ENCODE data around the gene SPRY1.

SPRY1 gene

GRCh38 chr4:123398066-123398852 lies 1.7 kb downstream of the SPRY1 start:
- peaks cover 15 to 17% of the 10 kb centered on the region in 2 donors for H3K36me3 ChIP-seq (ENCODE audit: control insufficient read depth in 2 of 2, insufficient read depth in 2 of 2, low read length in 2 of 2)
- peak overlapping the region; percentile 93 to 96 for H3K27ac ChIP-seq (ENCODE audit: low read depth in 2 of 2, low read length in 2 of 2)
- peak overlapping the region; percentile 90 to 91 for H3K4me3 ChIP-seq (ENCODE audit: low read length in 2 of 2)
- no peaks in the 10 kb centered on the region for H3K27me3 ChIP-seq (ENCODE audit: control insufficient read depth in 2 of 2, insufficient read depth in 2 of 2, low read length in 2 of 2)
- peaks cover 3 to 9% of the 10 kb centered on the region in 2 donors for H3K4me1 ChIP-seq (ENCODE audit: control insufficient read depth in 2 of 2, insufficient read depth in 2 of 2, low read length in 2 of 2)
- peak overlapping the region; percentile 96 for H3K9ac ChIP-seq (ENCODE audit: low read depth in 1 of 2, low read length in 2 of 2)
- no peaks in the 10 kb centered on the region for H3K9me3 ChIP-seq (ENCODE audit: control insufficient read depth in 2 of 2, low read length in 2 of 2)

- no peaks in the 10 kb centered on the region for H3K9me3 ChIP-seq (ENCODE audit: control insufficient read depth in 2 of 2, low read length in 2 of 2)
- H3K27ac ChIP-seq (ENCODE audit: low read depth in 2 of 2, low read length in 2 of 2), result peak overlapping the region; percentile 93 to 96
- H3K27me3 ChIP-seq (ENCODE audit: control insufficient read depth in 2 of 2, insufficient read depth in 2 of 2, low read length in 2 of 2), result no peaks in the 10 kb centered on the region
- H3K4me1 ChIP-seq (ENCODE audit: control insufficient read depth in 2 of 2, insufficient read depth in 2 of 2, low read length in 2 of 2), result peaks cover 3 to 9% of the 10 kb centered on the region in 2 donors
- H3K9ac ChIP-seq (ENCODE audit: low read depth in 1 of 2, low read length in 2 of 2), result peak overlapping the region; percentile 96
- peak overlapping the region; percentile 90 to 91 for H3K4me3 ChIP-seq (ENCODE audit: low read length in 2 of 2)
- peaks cover 15 to 17% of the 10 kb centered on the region in 2 donors for H3K36me3 ChIP-seq (ENCODE audit: control insufficient read depth in 2 of 2, insufficient read depth in 2 of 2, low read length in 2 of 2)
These were observed 2.4 kb downstream of the SPRY1 start for GRCh38 chr4:123398853-123399626.

GRCh38 chr4:123399627-123400358 lies 3.2 kb downstream of the SPRY1 start:
- H3K9me3 ChIP-seq (ENCODE audit: control insufficient read depth in 2 of 2, low read length in 2 of 2), result no peaks in the 10 kb centered on the region
- H3K36me3 ChIP-seq (ENCODE audit: control insufficient read depth in 2 of 2, insufficient read depth in 2 of 2, low read length in 2 of 2), result peaks cover 15 to 21% of the 10 kb centered on the region in 2 donors
- H3K9ac ChIP-seq (ENCODE audit: low read depth in 1 of 2, low read length in 2 of 2), result peak overlapping the region; percentile 96
- peak overlapping the region; percentile 93 to 96 for H3K27ac ChIP-seq (ENCODE audit: low read depth in 2 of 2, low read length in 2 of 2)
- peak overlapping the region; percentile 90 to 91 for H3K4me3 ChIP-seq (ENCODE audit: low read length in 2 of 2)
- H3K4me1 ChIP-seq (ENCODE audit: control insufficient read depth in 2 of 2, insufficient read depth in 2 of 2, low read length in 2 of 2), result peaks cover 3 to 9% of the 10 kb centered on the region in 2 donors
- H3K27me3 ChIP-seq (ENCODE audit: control insufficient read depth in 2 of 2, insufficient read depth in 2 of 2, low read length in 2 of 2), result no peaks in the 10 kb centered on the region

- H3K9me3 ChIP-seq (ENCODE audit: control insufficient read depth in 2 of 2, low read length in 2 of 2), result no peaks in the 10 kb centered on the region
- H3K27me3 ChIP-seq (ENCODE audit: control insufficient read depth in 2 of 2, insufficient read depth in 2 of 2, low read length in 2 of 2), result no peaks in the 10 kb centered on the region
- H3K36me3 ChIP-seq (ENCODE audit: control insufficient read depth in 2 of 2, insufficient read depth in 2 of 2, low read length in 2 of 2), result peaks cover 15 to 21% of the 10 kb centered on the region in 2 donors
- peak overlapping the region; percentile 90 to 91 for H3K4me3 ChIP-seq (ENCODE audit: low read length in 2 of 2)
- peak overlapping the region; percentile 10 to 27 for H3K9ac ChIP-seq (ENCODE audit: low read depth in 1 of 2, low read length in 2 of 2)
- peak overlapping the region; percentile 1 to 35 for H3K27ac ChIP-seq (ENCODE audit: low read depth in 2 of 2, low read length in 2 of 2)
- peaks cover 3 to 6% of the 10 kb centered on the region in 2 donors for H3K4me1 ChIP-seq (ENCODE audit: control insufficient read depth in 2 of 2, insufficient read depth in 2 of 2, low read length in 2 of 2)
These were observed 4.9 kb downstream of the SPRY1 start for GRCh38 chr4:123401271-123402120.

GRCh38 chr4:123402121-123402465 lies 5.5 kb downstream of the SPRY1 start:
- H3K36me3 ChIP-seq (ENCODE audit: control insufficient read depth in 2 of 2, insufficient read depth in 2 of 2, low read length in 2 of 2), result peaks cover 15 to 21% of the 10 kb centered on the region in 2 donors
- peak overlapping the region in 1 of 2 donors; percentile 27 for H3K9ac ChIP-seq (ENCODE audit: low read depth in 1 of 2, low read length in 2 of 2)
- no peaks in the 10 kb centered on the region for H3K27me3 ChIP-seq (ENCODE audit: control insufficient read depth in 2 of 2, insufficient read depth in 2 of 2, low read length in 2 of 2)
- peaks cover 3 to 6% of the 10 kb centered on the region in 2 donors for H3K4me1 ChIP-seq (ENCODE audit: control insufficient read depth in 2 of 2, insufficient read depth in 2 of 2, low read length in 2 of 2)
- peak overlapping the region; percentile 1 to 35 for H3K27ac ChIP-seq (ENCODE audit: low read depth in 2 of 2, low read length in 2 of 2)
- peak overlapping the region in 1 of 2 donors; percentile 91 for H3K4me3 ChIP-seq (ENCODE audit: low read length in 2 of 2)
- no peaks in the 10 kb centered on the region for H3K9me3 ChIP-seq (ENCODE audit: control insufficient read depth in 2 of 2, low read length in 2 of 2)

- Histone ChIP-seq H3K27ac (ENCODE audit: low read depth in 2 of 2, low read length in 2 of 2) (no peak overlapping the region), H3K9ac (ENCODE audit: low read depth in 1 of 2, low read length in 2 of 2) (no peak overlapping the region), H3K9me3 (ENCODE audit: control insufficient read depth in 2 of 2, low read length in 2 of 2) (no peaks in the 10 kb centered on the region), H3K4me3 (ENCODE audit: low read length in 2 of 2) (peak overlapping the region in 1 of 2 donors; percentile 6), H3K36me3 (ENCODE audit: control insufficient read depth in 2 of 2, insufficient read depth in 2 of 2, low read length in 2 of 2) (peaks cover 15 to 21% of the 10 kb centered on the region in 2 donors), H3K27me3 (ENCODE audit: control insufficient read depth in 2 of 2, insufficient read depth in 2 of 2, low read length in 2 of 2) (no peaks in the 10 kb centered on the region), H3K4me1 (ENCODE audit: control insufficient read depth in 2 of 2, insufficient read depth in 2 of 2, low read length in 2 of 2) (peaks cover 0 to 6% of the 10 kb centered on the region in 2 donors)
These were observed 6.5 kb downstream of the SPRY1 start for GRCh38 chr4:123403080-123403604.

- Histone ChIP-seq H3K9ac (ENCODE audit: low read depth in 1 of 2, low read length in 2 of 2) (no peak overlapping the region), H3K4me3 (ENCODE audit: low read length in 2 of 2) (no peak overlapping the region), H3K36me3 (ENCODE audit: control insufficient read depth in 2 of 2, insufficient read depth in 2 of 2, low read length in 2 of 2) (peaks cover 15 to 21% of the 10 kb centered on the region in 2 donors), H3K4me1 (ENCODE audit: control insufficient read depth in 2 of 2, insufficient read depth in 2 of 2, low read length in 2 of 2) (peaks cover 0 to 6% of the 10 kb centered on the region in 2 donors), H3K27me3 (ENCODE audit: control insufficient read depth in 2 of 2, insufficient read depth in 2 of 2, low read length in 2 of 2) (no peaks in the 10 kb centered on the region), H3K9me3 (ENCODE audit: control insufficient read depth in 2 of 2, low read length in 2 of 2) (no peaks in the 10 kb centered on the region), H3K27ac (ENCODE audit: low read depth in 2 of 2, low read length in 2 of 2) (no peak overlapping the region)
These were observed 7.9 kb downstream of the SPRY1 start for GRCh38 chr4:123404533-123404932.

- Histone ChIP-seq H3K27ac (ENCODE audit: low read depth in 2 of 2, low read length in 2 of 2) (no peak overlapping the region), H3K9me3 (ENCODE audit: control insufficient read depth in 2 of 2, low read length in 2 of 2) (no peaks in the 10 kb centered on the region), H3K36me3 (ENCODE audit: control insufficient read depth in 2 of 2, insufficient read depth in 2 of 2, low read length in 2 of 2) (peaks cover 15 to 21% of the 10 kb centered on the region in 2 donors), H3K4me3 (ENCODE audit: low read length in 2 of 2) (no peak overlapping the region), H3K9ac (ENCODE audit: low read depth in 1 of 2, low read length in 2 of 2) (no peak overlapping the region), H3K27me3 (ENCODE audit: control insufficient read depth in 2 of 2, insufficient read depth in 2 of 2, low read length in 2 of 2) (no peaks in the 10 kb centered on the region), H3K4me1 (ENCODE audit: control insufficient read depth in 2 of 2, insufficient read depth in 2 of 2, low read length in 2 of 2) (peaks cover 0 to 6% of the 10 kb centered on the region in 2 donors)
These were observed 8.8 kb downstream of the SPRY1 start for GRCh38 chr4:123405267-123405865.

GRCh38 chr4:123406872-123407271 lies 10.3 kb downstream of the SPRY1 start:
- no peaks in the 10 kb centered on the region for H3K9me3 ChIP-seq (ENCODE audit: control insufficient read depth in 2 of 2, low read length in 2 of 2)
- H3K27ac ChIP-seq (ENCODE audit: low read depth in 2 of 2, low read length in 2 of 2), result no peak overlapping the region
- H3K9ac ChIP-seq (ENCODE audit: low read depth in 1 of 2, low read length in 2 of 2), result no peak overlapping the region
- H3K4me1 ChIP-seq (ENCODE audit: control insufficient read depth in 2 of 2, insufficient read depth in 2 of 2, low read length in 2 of 2), result peaks cover 1 to 2% of the 10 kb centered on the region in 2 donors
- peaks cover 11 to 17% of the 10 kb centered on the region in 2 donors for H3K36me3 ChIP-seq (ENCODE audit: control insufficient read depth in 2 of 2, insufficient read depth in 2 of 2, low read length in 2 of 2)
- no peaks in the 10 kb centered on the region for H3K27me3 ChIP-seq (ENCODE audit: control insufficient read depth in 2 of 2, insufficient read depth in 2 of 2, low read length in 2 of 2)
- no peak overlapping the region for H3K4me3 ChIP-seq (ENCODE audit: low read length in 2 of 2)

Measured in mucosa of rectum (tissue), 2 donors.